Measurements from ENCODE around the gene UBTD1.
"Not testable (repeated sequence)": the region's sequence is repeated elsewhere in the genome, so short reads cannot be mapped to it uniquely, and the experiment has no call there.

The UBTD1 gene

DNA sequence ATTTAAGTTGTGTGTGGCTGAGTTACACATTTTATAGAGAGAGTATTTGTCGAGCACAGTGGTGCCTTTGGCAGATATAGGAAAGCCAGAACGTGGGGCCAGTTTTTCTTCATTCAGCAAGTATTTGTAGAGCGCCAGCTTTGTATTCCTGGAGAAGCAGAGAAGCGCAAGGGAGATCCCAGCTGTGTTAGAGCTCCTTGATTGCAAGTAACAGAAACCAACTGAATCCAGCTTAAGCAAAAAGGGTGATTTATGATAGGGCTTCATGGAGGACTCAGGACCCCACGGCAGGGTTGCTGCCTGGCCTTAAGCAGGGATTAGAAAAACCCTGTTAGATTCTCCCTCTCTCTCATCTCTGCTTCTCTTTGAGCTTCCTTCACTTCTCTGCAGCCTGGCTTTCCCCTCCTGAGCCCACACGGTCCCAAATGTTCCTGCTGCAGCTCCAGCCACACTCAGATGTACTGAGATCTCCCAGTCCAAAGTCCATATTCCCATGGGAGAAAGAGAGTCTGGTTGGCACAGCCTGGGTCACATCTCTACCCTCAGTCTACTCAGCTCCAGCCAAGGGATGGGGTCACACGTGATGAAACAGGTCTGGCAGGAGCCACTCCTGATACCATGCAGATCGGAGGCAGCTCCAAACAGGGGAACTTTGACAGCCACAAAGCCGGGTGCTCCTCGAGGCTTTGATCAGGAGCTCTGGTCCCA is 16.7 kb downstream of the UBTD1 start:
- DNase-seq (ENCODE audit: low read depth): no peak

DNA sequence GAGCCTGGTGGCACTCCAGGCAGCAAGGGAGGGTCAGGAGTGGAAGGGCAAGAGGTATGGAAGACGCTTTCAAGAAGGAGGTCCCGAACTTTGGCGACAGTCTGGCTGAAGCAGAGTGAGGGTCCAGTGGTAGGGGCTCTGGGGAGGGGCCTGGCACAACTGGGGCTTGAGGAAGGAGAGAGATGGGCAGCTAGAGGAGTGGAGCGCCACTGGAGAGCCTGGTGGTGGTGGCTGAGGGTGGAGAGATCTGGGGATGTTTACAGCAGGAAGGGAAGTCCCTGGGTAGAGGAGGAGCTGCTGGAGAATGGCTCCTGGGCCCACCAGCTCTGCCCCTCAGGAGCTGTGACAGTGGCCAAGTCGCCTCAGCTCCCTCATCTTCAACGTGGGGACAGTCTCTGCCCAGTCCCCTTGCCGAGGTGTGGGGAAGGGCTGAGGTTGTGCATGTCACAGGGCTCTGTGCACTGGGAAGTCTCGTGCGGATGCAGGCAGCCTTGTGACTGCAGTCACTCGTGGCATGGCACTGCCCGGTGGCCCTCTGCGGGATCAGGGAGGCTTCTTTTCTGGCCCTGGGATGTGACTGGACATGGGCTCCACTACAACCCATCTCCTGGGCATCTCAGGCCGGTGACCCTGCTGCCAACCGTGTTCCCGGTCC is 18.5 kb downstream of the UBTD1 start:
- no peak for DNase-seq (ENCODE audit: low read depth)

DNA sequence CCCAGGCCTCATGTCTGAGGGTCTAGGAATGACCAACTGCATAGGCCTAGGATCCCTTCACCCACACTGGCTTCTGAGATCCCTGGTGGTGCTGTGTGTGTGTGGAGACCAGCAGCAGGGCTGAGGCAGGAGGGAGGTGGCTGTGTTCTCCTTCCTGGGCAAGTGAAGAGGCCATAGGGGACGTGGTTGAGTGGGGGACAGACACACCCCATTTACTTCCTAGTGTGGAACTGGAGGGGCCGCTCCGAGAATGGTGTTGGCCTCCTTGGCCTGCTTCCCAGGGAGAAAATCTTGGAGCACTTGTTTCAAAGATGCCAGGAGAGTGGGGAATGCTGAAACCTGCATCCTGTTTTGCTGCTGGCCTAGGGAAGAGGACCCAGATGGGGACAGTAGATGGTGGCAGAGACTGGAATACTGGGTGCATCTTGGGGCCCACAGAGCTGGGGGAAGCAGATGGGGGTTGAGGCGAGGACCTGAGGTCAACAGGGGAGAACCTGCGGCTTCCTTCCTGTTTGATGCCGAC is 19.1 kb downstream of the UBTD1 start:
- DNase-seq (ENCODE audit: low read depth): no peak

DNA sequence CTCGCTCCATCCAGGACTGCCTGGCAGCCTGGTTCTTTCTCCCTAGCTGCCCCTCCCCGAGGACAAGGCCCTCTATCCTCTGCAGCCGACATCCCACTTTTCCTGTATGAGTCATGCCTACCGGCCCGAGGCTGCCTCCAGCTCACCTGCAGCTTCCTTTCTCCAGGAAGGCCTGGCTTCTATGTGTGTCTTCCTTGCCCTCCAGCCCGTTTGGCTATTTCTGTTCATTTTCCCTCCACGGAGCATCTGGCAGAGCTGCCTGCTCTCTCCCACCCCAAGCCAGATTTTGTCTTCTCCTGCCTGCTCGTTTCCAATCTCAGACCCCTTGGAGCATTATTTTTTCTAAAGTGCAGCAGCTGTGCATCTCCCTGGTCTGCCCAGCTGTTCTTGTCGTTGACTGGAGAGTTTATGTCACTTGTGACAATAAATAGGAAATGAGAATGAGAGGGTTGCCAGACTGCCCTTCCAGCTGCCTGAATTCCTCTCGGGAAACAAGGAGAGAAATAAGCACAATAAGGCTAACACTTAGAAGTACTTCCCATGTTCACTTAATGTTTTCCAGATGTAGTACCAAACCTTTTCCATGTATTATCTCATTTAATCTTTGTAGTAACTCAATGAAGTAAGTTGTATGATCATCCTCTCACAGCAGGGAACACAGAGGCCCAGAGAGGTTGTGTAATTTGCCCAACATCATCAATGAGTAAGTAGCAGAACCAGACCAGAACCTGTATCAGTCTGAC is 19.7 kb downstream of the UBTD1 start:
- no peak for DNase-seq (ENCODE audit: low read depth)

DNA sequence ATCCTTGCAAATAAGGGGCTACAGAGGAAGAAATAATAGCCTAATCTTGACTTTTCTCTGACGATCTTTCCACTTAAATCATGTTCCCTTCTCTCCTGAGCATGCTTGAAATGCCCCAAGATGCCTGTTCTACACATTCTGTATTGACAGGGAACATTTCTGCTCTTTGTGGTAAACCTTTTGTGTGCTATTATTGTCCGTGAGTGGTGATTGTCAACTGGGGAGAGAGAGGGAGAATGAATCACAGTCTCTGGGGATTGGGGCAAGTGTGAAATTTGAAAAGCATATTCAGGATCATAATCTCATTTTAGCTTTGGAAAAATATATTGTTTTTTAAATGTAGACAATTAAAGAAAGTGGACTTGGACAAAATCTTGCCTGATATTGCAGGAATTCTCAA is 20.6 kb downstream of the UBTD1 start:
- no peak for DNase-seq (ENCODE audit: low read depth)

DNA sequence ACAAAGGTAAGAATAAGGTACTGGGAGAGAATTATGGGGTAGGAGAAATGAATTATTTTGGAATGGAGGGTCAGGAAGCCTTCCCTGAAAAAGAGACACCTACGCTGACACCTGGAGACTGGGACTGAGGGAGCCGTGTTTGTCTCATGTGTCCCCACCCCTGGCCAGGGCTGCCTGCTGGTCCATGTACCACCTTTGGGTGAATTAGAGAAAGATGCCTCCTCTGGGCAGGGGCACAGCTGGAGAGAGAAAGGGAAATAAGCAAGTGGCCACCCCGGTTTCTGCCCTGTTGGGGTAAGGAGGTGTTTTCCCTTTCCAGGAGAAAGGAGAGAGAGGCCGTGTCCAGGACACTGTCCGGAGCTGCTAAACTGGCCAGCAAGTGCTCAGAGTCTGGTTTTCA is 21.8 kb downstream of the UBTD1 start:
- DNase-seq (ENCODE audit: low read depth): no peak

DNA sequence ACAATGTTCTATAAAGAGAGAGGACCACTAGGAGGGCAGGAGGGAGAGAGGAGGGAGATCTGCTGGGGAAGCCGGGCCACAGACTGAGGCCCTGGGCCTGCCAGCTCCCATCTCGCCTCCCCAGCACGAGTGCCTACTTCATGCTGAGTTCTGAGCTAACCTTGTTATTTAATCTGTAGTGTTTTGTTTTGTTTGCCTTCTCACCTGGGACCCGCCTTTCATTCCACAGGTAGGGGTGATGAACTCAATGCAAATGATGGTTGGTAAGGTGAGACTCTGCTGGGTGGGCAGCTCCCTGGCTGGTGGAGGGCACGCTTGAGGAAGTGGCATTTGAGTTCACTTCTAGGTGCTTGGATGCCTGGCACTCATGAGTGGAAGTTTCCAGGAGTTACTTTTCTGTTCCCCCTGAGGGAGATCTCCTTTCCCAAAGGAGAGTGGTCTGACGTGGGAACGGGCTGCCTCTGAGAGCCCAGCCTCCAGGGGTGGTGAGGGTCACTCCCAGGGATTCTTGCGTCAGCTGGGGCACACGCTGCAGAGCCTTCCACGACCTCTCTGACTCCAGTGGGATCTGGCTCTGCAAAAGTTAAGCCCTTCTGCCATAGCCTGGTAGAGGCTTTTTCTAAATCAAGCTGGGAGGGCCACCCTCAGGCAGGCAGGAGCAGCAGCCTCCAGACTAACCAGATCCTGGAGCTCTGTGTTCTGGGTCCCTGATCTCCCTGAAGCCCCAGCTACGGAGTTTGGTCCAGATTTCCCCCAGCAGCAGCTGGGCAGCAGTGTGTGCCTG is 22.4 kb downstream of the UBTD1 start:
- no peak for DNase-seq (ENCODE audit: low read depth)

DNA sequence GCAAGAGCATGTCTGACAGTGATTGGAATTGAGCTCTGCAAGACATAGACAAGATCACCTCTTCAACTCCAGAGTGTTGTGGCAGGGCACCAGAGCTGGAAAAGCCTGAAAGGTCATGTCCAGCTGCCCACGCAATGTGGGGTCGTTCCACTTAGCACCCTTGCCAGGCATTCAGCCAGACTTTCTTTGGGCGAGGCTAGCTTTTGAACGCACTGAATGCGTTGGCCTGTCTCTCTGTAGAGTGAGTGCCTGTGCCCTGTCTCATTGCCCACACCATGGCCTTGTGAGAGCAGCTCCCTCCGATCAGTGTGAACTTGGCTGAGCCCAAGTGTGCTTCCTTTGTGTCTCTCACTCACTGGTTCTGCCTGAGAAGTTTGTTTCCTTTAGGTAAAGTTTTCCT is 23.3 kb downstream of the UBTD1 start:
- no peak for DNase-seq (ENCODE audit: low read depth)

DNA sequence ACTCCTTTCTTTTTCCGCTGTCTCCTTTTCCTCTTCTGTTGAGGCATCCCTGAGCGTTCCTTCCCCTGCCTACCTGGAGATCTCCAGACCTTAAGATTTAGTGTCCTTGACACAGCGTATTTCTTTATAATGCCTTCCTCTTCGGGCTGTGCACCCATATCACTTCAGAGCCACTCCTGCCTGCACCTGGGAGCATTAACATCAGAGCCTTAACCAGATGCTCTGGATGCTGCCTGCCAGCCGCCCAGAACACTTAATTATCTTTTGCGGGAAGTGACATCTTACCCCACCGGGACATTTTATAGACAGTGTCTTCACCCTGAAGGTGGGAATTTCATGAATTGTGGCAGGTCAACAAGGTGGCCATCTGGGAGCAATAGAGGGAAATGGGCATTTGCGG is 24.2 kb downstream of the UBTD1 start:
- DNase-seq (ENCODE audit: low read depth): no peak

DNA sequence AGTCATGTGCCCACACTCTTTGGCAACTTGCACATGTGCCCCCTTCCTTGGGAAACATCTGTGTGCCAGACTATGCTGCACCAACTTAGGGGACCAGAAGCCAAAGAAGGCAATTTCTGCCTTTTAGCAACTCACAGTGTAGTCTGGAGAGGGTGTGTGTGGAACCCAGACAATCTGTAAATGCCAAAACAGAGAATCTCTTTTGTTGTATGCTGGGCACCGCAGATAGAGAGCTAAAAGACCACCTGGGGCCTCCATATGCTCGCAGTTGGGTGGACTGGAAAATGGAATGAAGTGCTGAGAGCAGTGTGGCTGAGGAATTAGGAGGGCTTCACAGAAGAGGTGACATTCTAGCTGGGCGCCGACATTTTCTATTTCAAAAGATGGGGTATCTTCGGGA is 26.4 kb downstream of the UBTD1 start:
- no peak for DNase-seq (ENCODE audit: low read depth)

DNA sequence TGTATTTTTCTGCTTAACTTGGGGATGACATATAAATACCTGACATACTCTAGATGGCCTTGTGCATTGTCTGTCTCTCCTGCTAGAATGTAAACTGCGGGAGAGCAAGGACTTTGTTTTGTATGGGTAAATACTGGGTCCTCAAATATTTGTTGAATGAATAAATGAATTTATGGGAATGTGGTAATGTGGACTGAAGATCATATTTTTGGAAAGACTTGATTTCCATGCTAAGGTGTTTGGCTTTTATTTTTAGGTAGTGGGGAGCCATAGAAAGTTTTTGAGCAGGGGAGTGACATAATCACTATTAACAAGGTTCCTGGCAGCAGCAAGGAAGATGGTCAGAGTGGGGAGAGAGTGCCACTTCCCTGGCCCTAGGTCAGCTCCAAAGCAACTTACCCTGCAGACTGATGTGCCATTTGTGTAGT is 27.0 kb downstream of the UBTD1 start:
- DNase-seq (ENCODE audit: low read depth): no peak

DNA sequence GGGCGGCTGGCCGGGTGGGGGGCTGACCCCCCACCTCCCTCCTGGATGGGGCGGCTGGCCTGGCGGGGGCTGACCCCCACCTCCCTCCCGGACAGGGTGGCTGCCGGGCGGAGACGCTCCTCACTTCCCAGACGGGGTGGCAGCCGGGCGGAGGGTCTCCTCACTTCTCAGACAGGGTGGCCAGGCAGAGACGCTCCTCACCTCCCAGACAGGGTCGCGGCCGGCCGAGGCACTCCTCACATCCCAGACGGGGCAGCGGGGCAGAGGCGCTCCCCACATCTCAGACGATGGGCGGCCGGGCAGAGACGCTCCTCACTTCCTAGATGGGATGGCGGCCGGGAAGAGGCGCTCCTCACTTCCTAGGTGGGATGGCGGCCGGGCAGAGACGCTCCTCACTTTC is 30.2 kb downstream of the UBTD1 start:
- DNase-seq (ENCODE audit: low read depth): not testable (repeated sequence)

DNA sequence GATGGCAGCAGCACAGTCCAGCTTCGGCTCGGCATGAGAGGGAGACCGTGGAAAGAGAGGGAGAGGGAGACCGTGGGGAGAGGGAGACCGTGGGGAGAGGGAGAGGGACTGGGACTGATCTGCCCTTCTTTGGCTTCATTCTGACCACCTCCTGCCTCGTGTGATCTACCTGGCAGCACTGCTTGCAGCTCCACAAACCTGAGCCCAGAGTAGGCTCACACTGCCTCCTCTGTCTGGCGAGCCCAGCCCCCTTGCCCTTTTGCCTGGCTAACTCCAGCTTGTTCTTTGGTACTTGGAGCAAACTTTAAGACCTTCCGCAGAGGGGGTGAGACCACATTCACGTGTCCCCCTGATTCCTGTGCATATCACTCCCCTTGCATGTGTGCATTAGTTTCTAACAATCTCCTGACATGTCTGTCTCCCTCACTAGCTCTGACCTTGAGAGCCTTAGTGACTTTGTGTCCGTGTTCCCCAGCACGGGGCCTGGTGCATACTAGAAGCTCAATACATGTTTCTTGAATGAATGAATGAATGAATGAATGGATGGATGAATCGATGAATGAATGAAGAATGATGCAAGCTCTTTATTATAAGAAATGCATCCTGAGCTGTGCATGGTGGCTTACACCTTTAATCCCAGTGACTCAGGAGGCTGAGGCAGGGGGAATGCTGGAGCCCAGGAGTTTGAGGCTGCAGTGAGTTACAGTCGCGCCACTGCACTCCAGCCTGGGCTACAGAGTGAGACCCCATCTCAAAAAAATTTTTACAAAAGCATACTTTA is 31.2 kb downstream of the UBTD1 start:
- DNase-seq (ENCODE audit: low read depth): no peak

DNA sequence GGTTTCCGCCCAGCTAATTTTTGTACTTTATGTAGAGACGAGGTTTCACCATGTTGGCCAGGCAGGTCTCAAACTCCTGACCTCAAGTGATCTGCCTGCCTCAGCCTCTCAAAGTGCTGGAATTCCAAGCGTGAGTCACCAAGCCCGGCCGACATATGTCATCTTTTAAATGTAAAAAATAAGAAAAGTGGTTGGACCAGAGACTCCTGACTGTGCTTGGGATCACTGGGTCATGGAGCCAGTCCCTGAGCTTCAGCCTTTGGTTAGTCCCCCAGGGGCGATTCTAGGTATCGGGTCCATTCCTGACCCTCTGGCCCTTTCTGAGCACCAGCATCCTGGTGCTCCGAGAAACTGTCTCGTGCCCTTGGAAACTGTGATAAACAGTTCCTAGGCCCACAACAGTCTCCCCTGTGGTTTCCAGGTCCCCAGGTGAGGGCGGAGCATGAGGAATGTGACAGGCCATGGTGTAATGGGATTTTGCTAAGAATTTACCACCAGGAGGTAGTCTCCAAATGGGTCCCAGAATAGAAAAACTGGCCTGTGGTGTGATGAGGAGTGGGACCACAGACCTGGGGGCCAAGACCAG is 32.8 kb downstream of the UBTD1 start:
- no peak for DNase-seq (ENCODE audit: low read depth)

DNA sequence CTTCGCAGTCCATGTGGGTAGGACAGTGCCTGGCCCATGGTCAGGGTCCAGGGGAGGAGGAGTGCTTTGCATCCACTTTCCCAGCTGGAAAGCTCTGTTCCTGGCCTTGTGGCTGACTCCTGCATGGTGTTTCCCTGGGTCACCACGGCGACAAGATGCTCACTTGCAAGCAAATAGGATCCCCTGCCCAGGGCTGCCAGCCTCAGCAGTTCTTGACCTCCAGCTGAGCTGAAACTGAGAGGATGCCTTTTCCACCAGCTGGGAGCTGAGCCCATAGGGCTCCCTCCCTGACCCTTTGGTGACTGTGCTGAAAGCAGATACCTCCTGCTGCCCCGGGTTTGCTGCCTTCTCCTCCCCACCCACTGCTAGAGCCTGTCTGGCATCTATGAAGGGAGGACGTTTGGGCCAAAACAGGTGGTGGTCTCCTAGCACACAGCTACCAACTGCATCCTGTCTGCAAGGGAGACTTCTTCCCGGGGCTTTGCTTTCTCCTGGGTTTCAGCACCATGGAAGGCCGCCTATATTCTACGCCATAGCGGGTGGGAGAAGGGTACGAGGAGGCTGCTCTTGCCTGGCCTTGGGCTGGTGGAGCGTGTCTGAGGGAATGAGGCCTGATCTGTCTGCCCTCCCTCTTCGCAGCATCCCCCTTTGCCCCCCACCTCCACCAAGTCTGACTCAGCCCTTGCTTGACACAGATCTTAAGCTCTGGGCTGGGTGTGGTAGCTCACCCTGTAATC is 34.4 kb downstream of the UBTD1 start:
- DNase-seq (ENCODE audit: low read depth): no peak

DNA sequence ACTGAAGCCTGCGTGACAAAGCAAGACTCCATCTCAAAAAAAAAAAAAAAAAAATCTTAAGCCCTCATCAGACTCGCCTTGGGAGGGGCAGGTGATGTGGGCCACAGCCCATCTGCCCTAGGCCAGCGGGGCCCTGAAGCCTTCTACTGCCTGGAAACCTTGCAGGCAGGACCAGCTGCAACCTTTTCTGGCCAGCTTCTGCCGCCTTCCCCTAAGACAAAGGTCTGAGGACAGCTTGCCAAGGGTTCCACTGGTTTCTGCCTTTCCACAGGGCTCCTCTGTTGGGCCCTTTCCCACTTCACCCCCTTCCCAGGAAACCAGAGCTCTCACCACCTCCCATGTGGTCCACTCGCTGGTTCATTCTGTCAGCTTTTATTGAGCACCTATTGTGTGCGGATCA is 35.2 kb downstream of the UBTD1 start:
- no peak for DNase-seq (ENCODE audit: low read depth)

DNA sequence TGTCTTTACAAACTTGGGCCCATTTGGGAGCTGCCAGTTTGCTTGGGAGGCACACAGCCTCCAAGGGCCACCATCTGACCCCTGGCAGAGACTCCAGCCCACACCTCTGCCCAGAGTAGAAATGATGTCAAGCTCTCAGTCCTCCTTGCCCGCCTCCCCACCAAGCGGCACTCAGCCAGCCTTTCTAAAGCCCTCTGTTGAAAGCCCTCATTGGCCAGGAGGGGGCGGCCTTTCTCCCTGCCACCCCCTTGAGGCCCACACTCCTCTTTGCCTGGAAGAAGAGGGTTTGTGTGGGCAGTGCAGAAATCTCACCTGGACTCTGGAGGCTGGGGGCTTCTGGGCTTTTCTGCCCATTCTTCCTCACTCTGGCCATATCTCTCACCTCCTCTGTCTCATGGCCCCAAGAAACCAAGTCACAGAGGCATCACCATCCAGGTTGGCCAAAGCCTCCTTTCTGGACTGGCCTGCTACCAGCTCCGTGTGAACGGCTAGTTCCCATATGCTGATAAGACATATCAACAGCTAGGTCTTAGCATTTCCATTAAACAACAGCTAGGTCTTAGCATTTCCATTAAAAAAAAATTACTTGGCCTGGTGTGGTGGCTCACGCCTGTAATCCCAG is 36.1 kb downstream of the UBTD1 start:
- no peak for DNase-seq (ENCODE audit: low read depth)

DNA sequence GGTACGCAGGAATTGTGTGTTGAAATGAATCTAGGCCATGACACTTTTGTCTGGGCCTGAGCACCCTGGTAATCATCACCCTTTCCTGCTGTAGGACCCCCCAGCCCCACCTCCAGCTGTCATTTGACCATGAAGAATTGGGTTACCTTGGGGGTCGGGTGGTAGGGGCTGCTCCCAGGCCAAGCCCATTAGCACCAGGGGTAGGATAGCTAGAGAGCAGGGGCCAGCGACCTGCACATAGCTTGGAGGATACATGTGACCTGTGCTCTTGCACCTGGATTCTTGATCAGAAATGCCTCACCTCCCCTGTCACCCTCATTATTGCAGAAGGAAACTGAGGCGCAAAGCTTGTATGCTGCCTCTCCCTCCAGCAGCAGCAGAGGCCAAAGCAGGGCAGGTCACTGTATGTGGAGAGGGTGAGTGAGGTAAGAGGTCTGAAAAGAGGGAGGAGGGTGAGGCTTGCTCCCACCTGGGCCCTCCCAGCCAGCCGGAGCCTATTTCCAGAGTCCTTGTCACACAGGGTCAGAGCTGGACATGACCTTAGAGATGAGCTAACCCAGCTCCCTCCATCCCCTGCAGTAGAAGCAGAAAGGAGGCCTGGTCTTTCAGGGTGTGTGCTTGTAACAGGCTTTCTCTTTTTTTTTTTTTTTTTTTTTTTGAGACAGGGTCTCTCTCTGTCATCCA is 38.6 kb downstream of the UBTD1 start:
- DNase-seq (ENCODE audit: low read depth): no peak

DNA sequence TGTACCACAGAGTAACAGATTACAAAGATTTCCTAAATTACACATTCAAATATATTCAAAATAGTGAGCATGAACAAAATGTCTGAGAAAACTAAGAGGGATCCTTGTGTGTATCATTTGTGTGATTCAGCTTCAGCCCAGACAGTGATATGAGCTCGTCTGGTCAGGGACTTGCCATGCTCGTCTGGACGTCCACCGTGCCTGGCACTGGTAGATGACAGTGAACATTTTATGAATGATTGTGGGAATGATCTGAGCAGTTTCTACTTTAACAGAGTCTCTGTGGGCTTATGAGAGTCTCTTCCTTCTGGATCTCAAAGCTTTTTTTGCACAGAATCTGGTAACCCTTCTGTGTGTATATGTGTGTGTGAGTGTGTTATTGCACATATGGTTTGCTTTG is 39.7 kb downstream of the UBTD1 start:
- DNase-seq (ENCODE audit: low read depth): no peak
